ENCODE results near the gene IL13RA1.
"Not testable (repeated sequence)": the region's sequence is repeated elsewhere in the genome, so short reads cannot be mapped to it uniquely, and the experiment has no call there.

The IL13RA1 gene

GRCh38 chrX:118726887-118727685 lies at the start of gene IL13RA1:
TSS of gene IL13RA1 (plus strand) at chrX:118727606. CDS start at chrX:118727639, 33 bp downstream.
- in situ Hi-C loops (cut with MboI; ENCODE audit: low sequenced_read_pairs), result no loop called here

GRCh38 chrX:118679290-118679689 lies 48.1 kb upstream of the IL13RA1 start:
- in situ Hi-C loops (cut with MboI; ENCODE audit: low sequenced_read_pairs), result no loop called here

GRCh38 chrX:118682258-118683014 lies 45.0 kb upstream of the IL13RA1 start:
- in situ Hi-C loops (cut with MboI; ENCODE audit: low sequenced_read_pairs), result no loop called here

GRCh38 chrX:118685393-118685792 lies 42.0 kb upstream of the IL13RA1 start:
- in situ Hi-C loops (cut with MboI; ENCODE audit: low sequenced_read_pairs), result no loop called here

GRCh38 chrX:118688935-118689334 lies 38.5 kb upstream of the IL13RA1 start:
- in situ Hi-C loops (cut with MboI; ENCODE audit: low sequenced_read_pairs), result no loop called here

GRCh38 chrX:118693843-118694242 lies 33.6 kb upstream of the IL13RA1 start:
- in situ Hi-C loops (cut with MboI; ENCODE audit: low sequenced_read_pairs), result no loop called here

- in situ Hi-C loops (cut with MboI; ENCODE audit: low sequenced_read_pairs), result no loop called here
These were observed 32.8 kb upstream of the IL13RA1 start for GRCh38 chrX:118694638-118695037.

- in situ Hi-C loops (cut with MboI; ENCODE audit: low sequenced_read_pairs), result no loop called here
These were observed 28.8 kb upstream of the IL13RA1 start for GRCh38 chrX:118698516-118699170.

GRCh38 chrX:118702741-118703140 lies 24.7 kb upstream of the IL13RA1 start:
- in situ Hi-C loops (cut with MboI; ENCODE audit: low sequenced_read_pairs), result no loop called here

GRCh38 chrX:118706681-118707080 lies 20.7 kb upstream of the IL13RA1 start:
- in situ Hi-C loops (cut with MboI; ENCODE audit: low sequenced_read_pairs), result no loop called here

- in situ Hi-C loops (cut with MboI; ENCODE audit: low sequenced_read_pairs), result no loop called here
These were observed 12.9 kb upstream of the IL13RA1 start for GRCh38 chrX:118714521-118714920.

- in situ Hi-C loops (cut with MboI; ENCODE audit: low sequenced_read_pairs), result not testable (repeated sequence)
These were observed 11.5 kb upstream of the IL13RA1 start for GRCh38 chrX:118715917-118716316.

GRCh38 chrX:118716833-118717232 lies 10.6 kb upstream of the IL13RA1 start:
- in situ Hi-C loops (cut with MboI; ENCODE audit: low sequenced_read_pairs), result not testable (repeated sequence)

- in situ Hi-C loops (cut with MboI; ENCODE audit: low sequenced_read_pairs), result no loop called here
These were observed 9.6 kb upstream of the IL13RA1 start for GRCh38 chrX:118717678-118718391.

- in situ Hi-C loops (cut with MboI; ENCODE audit: low sequenced_read_pairs), result no loop called here
These were observed 8.7 kb upstream of the IL13RA1 start for GRCh38 chrX:118718737-118719136.

- in situ Hi-C loops (cut with MboI; ENCODE audit: low sequenced_read_pairs), result no loop called here
These were observed 7.2 kb upstream of the IL13RA1 start for GRCh38 chrX:118720058-118720707.

GRCh38 chrX:118723376-118723775 lies 4.0 kb upstream of the IL13RA1 start:
- in situ Hi-C loops (cut with MboI; ENCODE audit: low sequenced_read_pairs), result no loop called here

- in situ Hi-C loops (cut with MboI; ENCODE audit: low sequenced_read_pairs), result no loop called here
These were observed 3.0 kb upstream of the IL13RA1 start for GRCh38 chrX:118724365-118724764.

GRCh38 chrX:118724775-118725174 lies 2.6 kb upstream of the IL13RA1 start:
- in situ Hi-C loops (cut with MboI; ENCODE audit: low sequenced_read_pairs), result no loop called here

GRCh38 chrX:118726396-118726795 lies 1.0 kb upstream of the IL13RA1 start:
- in situ Hi-C loops (cut with MboI; ENCODE audit: low sequenced_read_pairs), result no loop called here

All from HL-60/S4 treated with retinoic acid at 250 ng/mL for 4 days and 3 days (cell line).